ENCODE results near the gene TICRR.
"Not testable (repeated sequence)": the region's sequence is repeated elsewhere in the genome, so short reads cannot be mapped to it uniquely, and the experiment has no call there.

Gene TICRR

GRCh38 chr15:89575146-89575655, at the start of gene TICRR:
Gene TICRR (plus strand): TSS chr15:89575469. CDS start chr15:89575587, 118 bp downstream.
- DNase-seq, result peak; percentile 90

GRCh38 chr15:89526181-89526580, 49.1 kb upstream of the TICRR start:
- DNase-seq, result no peak

- DNase-seq, result no peak
Measured at GRCh38 chr15:89526601-89527441, 48.4 kb upstream of the TICRR start.

- no peak for DNase-seq
Measured at GRCh38 chr15:89528757-89529352, 46.4 kb upstream of the TICRR start.

- DNase-seq, result no peak
Measured at GRCh38 chr15:89530976-89531375, 44.3 kb upstream of the TICRR start.

GRCh38 chr15:89531796-89532537, 43.3 kb upstream of the TICRR start:
- DNase-seq, result no peak

GRCh38 chr15:89533861-89534544, 41.3 kb upstream of the TICRR start:
- DNase-seq, result no peak

- no peak for DNase-seq
Measured at GRCh38 chr15:89539027-89539426, 36.2 kb upstream of the TICRR start.

GRCh38 chr15:89542369-89542768, 32.9 kb upstream of the TICRR start:
- DNase-seq, result no peak

GRCh38 chr15:89543389-89543788, 31.9 kb upstream of the TICRR start:
- no peak for DNase-seq

- not testable (repeated sequence) for DNase-seq
Measured at GRCh38 chr15:89549138-89549537, 26.1 kb upstream of the TICRR start.

GRCh38 chr15:89550427-89550826, 24.8 kb upstream of the TICRR start:
- DNase-seq, result no peak

- DNase-seq, result no peak
Measured at GRCh38 chr15:89551550-89551949, 23.7 kb upstream of the TICRR start.

GRCh38 chr15:89553632-89554031, 21.6 kb upstream of the TICRR start:
- no peak for DNase-seq

- no peak for DNase-seq
Measured at GRCh38 chr15:89554247-89554646, 21.0 kb upstream of the TICRR start.

- no peak for DNase-seq
Measured at GRCh38 chr15:89555768-89556167, 19.5 kb upstream of the TICRR start.

- peak; percentile 46 for DNase-seq
Measured at GRCh38 chr15:89556413-89557262, 18.6 kb upstream of the TICRR start.

- DNase-seq, result no peak
Measured at GRCh38 chr15:89559769-89560264, 15.5 kb upstream of the TICRR start.

GRCh38 chr15:89566181-89566580, 9.1 kb upstream of the TICRR start:
- DNase-seq, result no peak

- DNase-seq, result no peak
Measured at GRCh38 chr15:89566621-89567294, 8.5 kb upstream of the TICRR start.

GRCh38 chr15:89569090-89569745, 6.1 kb upstream of the TICRR start:
- DNase-seq, result no peak
